ENCODE results near the gene AURKB. TPM values are rescaled to one million over a fixed set of nuclear protein-coding genes. Genes with fewer than 3 reads are reported as not detected.

Gene AURKB
- total RNA-seq, 1 experiment from 2014 or later, result 141 TPM

GRCh38 chr17:8226536-8227237, 16.3 kb upstream of the AURKB start:
- Histone ChIP-seq H3K4me3 (replicated peaks in 1 of 2; ENCODE audit: low read depth in 1 of 2, low read length in 2 of 2) (no peak overlapping the region; a peak in 2 of 4 replicates), H3K4me2 (ENCODE audit: low read length) (peak overlapping the region; percentile 54)
- intact Hi-C loops (cut with micrococcal nuclease), result loop anchor here (2.0 to 10.0 kb wide), 2 partner anchors 20 to 148 kb away; partner anchors contain the start of gene KRABD2
- TF ChIP-seq POLR2AphosphoS5 (IDR thresholded peaks at IDR 0.05; ENCODE audit: low read depth, low read length) (peak; percentile 89), SRF (IDR thresholded peaks at IDR 0.05; ENCODE audit: low read depth) (no peak), CTCF (IDR thresholded peaks at IDR 0.05 in 2 of 3, conservative IDR thresholded peaks at IDR 0.05 in 1 of 3; ENCODE audit: borderline replicate concordance in 1 of 3, insufficient read depth in 1 of 3, low read depth in 2 of 3, low read length in 2 of 3) (no peak), ZBTB33 (IDR thresholded peaks at IDR 0.05; ENCODE audit: extremely low read depth, insufficient replicate concordance, low read length) (peak; percentile 26), EZH2 (IDR thresholded peaks at IDR 0.05) (no peak), EZH2phosphoT487 (IDR thresholded peaks at IDR 0.05; ENCODE audit: borderline replicate concordance) (no peak), YY1 (IDR thresholded peaks at IDR 0.05; ENCODE audit: extremely low read depth, insufficient replicate concordance, low read depth, low read length) (peak; percentile 43), FOSL1 (IDR thresholded peaks at IDR 0.05; ENCODE audit: low read depth) (no peak), CBX3 (IDR thresholded peaks at IDR 0.05; ENCODE audit: low read depth) (no peak), SIN3A (IDR thresholded peaks at IDR 0.05; ENCODE audit: low read depth) (0 out of 2 replicates have a peak, but pooled peaks have one; percentile 42), CEBPB (IDR thresholded peaks at IDR 0.05; ENCODE audit: low read depth) (peak; percentile 46; the same call in 1 of the 2 replicates), JUND (IDR thresholded peaks at IDR 0.05) (peak; percentile 12; the same call in 1 of the 2 replicates), ATF3 (IDR thresholded peaks at IDR 0.05) (peak; percentile 86), ZFX (IDR thresholded peaks at IDR 0.05) (no peak), EGR1 (IDR thresholded peaks at IDR 0.05; ENCODE audit: low read depth) (no peak), TCF7L2 (IDR thresholded peaks at IDR 0.05; ENCODE audit: borderline replicate concordance, extremely low read depth, insufficient read depth, insufficient read length) (no peak), RAD21 (IDR thresholded peaks at IDR 0.05; ENCODE audit: low read depth) (0 out of 2 replicates have a peak, but pooled peaks have one; percentile 2), REST (IDR thresholded peaks at IDR 0.05; ENCODE audit: low read depth) (no peak)

More at GRCh38 chr17:8226536-8227237, 16.3 kb upstream of the AURKB start:
- CTCF ChIA-PET, result interaction anchor here (1.3 to 1.8 kb wide), 2 partner anchors 21 to 74 kb away, joined by 4 to 6 read pairs; partner anchors contain the start of gene CTC1
- peak overlapping the region; percentile 52 for H3K27ac ChIP-seq (ENCODE audit: low read depth, low read length)
- H3K9ac ChIP-seq (ENCODE audit: low read length), result peak overlapping the region; percentile 31; the same call in 1 of the 2 replicates
- H4K20me1 ChIP-seq (ENCODE audit: insufficient read depth), result no peaks in the 10 kb centered on the region
- H3K9me3 ChIP-seq (ENCODE audit: control insufficient read depth in 1 of 2, insufficient read depth in 1 of 2, low read depth in 1 of 2, low read length in 2 of 2), result no peaks in the 10 kb centered on the region
- no peaks in the 10 kb centered on the region for H3K9me2 ChIP-seq (ENCODE audit: insufficient read depth)
- BruUV-seq (replicated peaks), result no TSS peak
- H2AFZ ChIP-seq (ENCODE audit: low read depth, low read length, poor library complexity, severe bottlenecking), result no peak overlapping the region
- peaks cover 24 to 33% of the 10 kb centered on the region in 2 experiments for H3K36me3 ChIP-seq (ENCODE audit: control insufficient read depth in 1 of 2, insufficient read depth in 2 of 2, low read length in 2 of 2)
- RAD21 ChIA-PET (ENCODE audit: low non-redundant PET in 1 of 2, low total read pairs in 2 of 2, uncharacterized antibody in 2 of 2, unreplicated experiment in 2 of 2), result interaction anchor here in 1 of 2 experiments (0.6 kb wide), 1 partner anchor 88 kb away, joined by 4 read pairs; no protein-coding TSS in a partner anchor
- POLR2A ChIA-PET, result interaction anchor here (1.2 to 7.5 kb wide), 5 partner anchors 19 to 70 kb away, joined by 3 to 63 read pairs (median 4); partner anchors contain the start of genes BORCS6 and CTC1
- ATAC-seq, result peak; percentile 44
- DNase-seq (ENCODE audit: low read depth, low spot score), result peak; percentile 91
- H3K79me2 ChIP-seq (ENCODE audit: insufficient read depth, low read length), result no peaks in the 10 kb centered on the region
- H3K4me1 ChIP-seq (ENCODE audit: control insufficient read depth in 1 of 2, insufficient read depth in 2 of 2, low read length in 2 of 2), result peaks cover 22 to 59% of the 10 kb centered on the region in 2 experiments
- H3K27me3 ChIP-seq (ENCODE audit: insufficient read depth, low read length), result no peaks in the 10 kb centered on the region
